Measurements from ENCODE around the gene ADAMTS12. TPM values are rescaled to one million over a fixed set of nuclear protein-coding genes. Genes with fewer than 3 reads are reported as not detected.

The ADAMTS12 gene
- total RNA-seq, 3 donors from 2014 or later, result 0.69 to 2.9 (median 0.72) TPM

- DNase-seq, result no peak
- H3K4me1 ChIP-seq (ENCODE audit: low read depth), result no peaks in the 10 kb centered on the region
- H3K4me3 ChIP-seq, result no peak overlapping the region
- intact Hi-C loops (cut with DNase I, micrococcal nuclease), result no loop called here
- TF ChIP-seq CTCF (IDR thresholded peaks at IDR 0.05), result no peak
- no peaks in the 10 kb centered on the region for H3K36me3 ChIP-seq (ENCODE audit: low read depth)
- no peak for ATAC-seq
- H3K9me3 ChIP-seq, result no peaks in the 10 kb centered on the region
These were observed 207.2 kb downstream of the ADAMTS12 start for GRCh38 chr5:33684496-33685159.

GRCh38 chr5:33679791-33680190 is 212.0 kb downstream of the ADAMTS12 start:
- no peak for TF ChIP-seq CTCF (IDR thresholded peaks at IDR 0.05)
- Histone ChIP-seq H3K4me1 (ENCODE audit: low read depth) (no peaks in the 10 kb centered on the region), H3K36me3 (ENCODE audit: low read depth) (no peaks in the 10 kb centered on the region), H3K9me3 (no peaks in the 10 kb centered on the region), H3K4me3 (no peak overlapping the region)
- DNase-seq, result no peak
- no peak for ATAC-seq
- intact Hi-C loops (cut with DNase I, micrococcal nuclease), result no loop called here

GRCh38 chr5:33675958-33676464 is 215.8 kb downstream of the ADAMTS12 start:
- no peak for ATAC-seq
- H3K4me1 ChIP-seq (ENCODE audit: low read depth), result no peaks in the 10 kb centered on the region
- H3K4me3 ChIP-seq, result no peak overlapping the region
- no peaks in the 10 kb centered on the region for H3K36me3 ChIP-seq (ENCODE audit: low read depth)
- no peaks in the 10 kb centered on the region for H3K9me3 ChIP-seq
- TF ChIP-seq CTCF (IDR thresholded peaks at IDR 0.05), result no peak
- DNase-seq, result no peak
- intact Hi-C loops (cut with DNase I, micrococcal nuclease), result no loop called here

- no peaks in the 10 kb centered on the region for H3K36me3 ChIP-seq (ENCODE audit: low read depth)
- no peak for DNase-seq
- ATAC-seq, result no peak
- intact Hi-C loops (cut with DNase I, micrococcal nuclease), result no loop called here
- no peak overlapping the region for H3K4me3 ChIP-seq
- no peak for TF ChIP-seq CTCF (IDR thresholded peaks at IDR 0.05)
- H3K4me1 ChIP-seq (ENCODE audit: low read depth), result no peaks in the 10 kb centered on the region
- no peaks in the 10 kb centered on the region for H3K9me3 ChIP-seq
These were observed 220.0 kb downstream of the ADAMTS12 start for GRCh38 chr5:33671700-33672291.

- H3K36me3 ChIP-seq (ENCODE audit: low read depth), result no peaks in the 10 kb centered on the region
- intact Hi-C loops (cut with DNase I, micrococcal nuclease), result no loop called here
These were observed 228.9 kb downstream of the ADAMTS12 start for GRCh38 chr5:33662722-33663427.

More at GRCh38 chr5:33662722-33663427, 228.9 kb downstream of the ADAMTS12 start:
- TF ChIP-seq CTCF (IDR thresholded peaks at IDR 0.05), result no peak
- no peak overlapping the region for H3K4me3 ChIP-seq
- DNase-seq (no peak), ATAC-seq (no peak)
- no peaks in the 10 kb centered on the region for H3K9me3 ChIP-seq
- no peaks in the 10 kb centered on the region for H3K4me1 ChIP-seq (ENCODE audit: low read depth)
